Uterus (tissue), 4 donors: Measurements from ENCODE around the gene CCL19. TPM values are rescaled to one million over a fixed set of nuclear protein-coding genes. Genes with fewer than 3 reads are reported as not detected.
A peak's percentile ranks its signal among the peaks of the same experiment; 100 is the strongest.

Source experiments
- DNase-seq, 2 donors: peaks; one replicate each; pipeline ENCODE4 v3.0.0-alpha.2; 2019 to 2020
- H3K27ac ChIP-seq, 2 donors: fragments of 200-600 bp; sonication (generic); 1 replicate in 1 of 2; 2 replicates in 1 of 2; pipeline ENCODE4 v1.5.1; 2016 to 2018
- H3K27me3 ChIP-seq, 2 donors: fragments of 200-600 bp; sonication (generic); one replicate each; pipeline ENCODE4 v1.5.1; 2018 to 2019; ENCODE audit warnings: control low read depth in 1 of 2
- H3K36me3 ChIP-seq, 2 donors: fragments of 200-600 bp; sonication (generic); one replicate each; pipeline ENCODE4 v1.5.1; 2019; ENCODE audit warnings: control low read depth in 1 of 2
- H3K4me1 ChIP-seq, 2 donors: fragments of 200-600 bp; sonication (generic); one replicate each; pipeline ENCODE4 v1.5.1; 2018 to 2019; ENCODE audit warnings: control low read depth in 1 of 2
- H3K4me3 ChIP-seq, 2 donors: fragments of 200-600 bp; sonication (generic); 1 replicate in 1 of 2; 2 replicates in 1 of 2; pipeline ENCODE4 v1.5.1; 2018 to 2019; ENCODE audit warnings: mild to moderate bottlenecking in 1 of 2
- H3K9me3 ChIP-seq, 2 donors: fragments of 200-600 bp; sonication (generic); one replicate each; pipeline ENCODE4 v1.5.1; 2019; ENCODE audit warnings: control low read depth in 1 of 2
- CTCF ChIP-seq, 4 experiments: fragments of 200-600 bp in 2 of 4; fragments of 450-650 bp in 2 of 4; sonication (generic) in 2 of 4; IDR thresholded peaks; one replicate each; pipeline ENCODE4 v1.5.1; 2016 to 2019; ENCODE audit warnings: antibody characterized with exemption in 4 of 4, mild to moderate bottlenecking in 2 of 4, moderate library complexity in 1 of 4
- POLR2A ChIP-seq, 2 donors: fragments of 450-650 bp; IDR thresholded peaks; one replicate each; pipeline ENCODE4 v1.6.1; 2016; ENCODE audit warnings: antibody characterized with exemption in 2 of 2, mild to moderate bottlenecking in 1 of 2, moderate library complexity in 1 of 2
- intact Hi-C: fragments of 100-400 bp; cut with DNase I; formaldehyde crosslinking; loops from one replicate; pipeline ENCODE4 v1.15.1; 2023; ENCODE audit warnings: low total_unique reads
- total RNA-seq, 4 donors: library from RNA; depleted of rRNA in 3 of 4; stranded (reverse); fragments of >200 nt in 3 of 4; gene quantifications; one replicate each; pipeline versions ENCODE4 v1.1.0 to v1.2.4, GENCODE V29; 2014 to 2023
- donor health status: DM: yes; HTN: yes; CAD: no.

Gene CCL19
- total RNA-seq, 4 donors from 2014 or later: 0.55 to 1.3 TPM; not detected in 2

- intact Hi-C loops: no loop called here
- no peaks in the 10 kb centered on the region for H3K36me3 ChIP-seq
- TF ChIP-seq POLR2A (IDR thresholded peaks at IDR 0.05) (no peak), CTCF (IDR thresholded peaks at IDR 0.05) (no peak)
Measured at GRCh38 chr9:34716711-34717110, 25.6 kb upstream of the CCL19 start.

GRCh38 chr9:34715639-34716215 lies 24.7 kb upstream of the CCL19 start:
- no peak overlapping the region for H3K27ac ChIP-seq
- H3K4me1 ChIP-seq: no peaks in the 10 kb centered on the region
- no peak for DNase-seq
- TF ChIP-seq POLR2A (IDR thresholded peaks at IDR 0.05) (no peak), CTCF (IDR thresholded peaks at IDR 0.05) (no peak)
- H3K27me3 ChIP-seq: no peaks in the 10 kb centered on the region
- intact Hi-C loops: no loop called here
- H3K9me3 ChIP-seq: no peaks in the 10 kb centered on the region
- no peaks in the 10 kb centered on the region for H3K36me3 ChIP-seq
- no peak overlapping the region for H3K4me3 ChIP-seq

More at GRCh38 chr9:34716711-34717110, 25.6 kb upstream of the CCL19 start:
- Histone ChIP-seq H3K4me3 (no peak overlapping the region), H3K27ac (no peak overlapping the region), H3K4me1 (no peaks in the 10 kb centered on the region), H3K9me3 (no peaks in the 10 kb centered on the region), H3K27me3 (no peaks in the 10 kb centered on the region)
- DNase-seq: no peak

GRCh38 chr9:34714007-34714406 lies 22.9 kb upstream of the CCL19 start:
- intact Hi-C loops: no loop called here
- Histone ChIP-seq H3K9me3 (no peaks in the 10 kb centered on the region), H3K4me1 (no peaks in the 10 kb centered on the region), H3K27me3 (no peaks in the 10 kb centered on the region), H3K27ac (no peak overlapping the region), H3K36me3 (no peaks in the 10 kb centered on the region), H3K4me3 (no peak overlapping the region)
- no peak for DNase-seq
- no peak for TF ChIP-seq CTCF (IDR thresholded peaks at IDR 0.05)
- no peak for TF ChIP-seq POLR2A (IDR thresholded peaks at IDR 0.05)

- Histone ChIP-seq H3K4me1 (no peaks in the 10 kb centered on the region), H3K9me3 (no peaks in the 10 kb centered on the region), H3K27me3 (no peaks in the 10 kb centered on the region), H3K27ac (no peak overlapping the region), H3K4me3 (no peak overlapping the region), H3K36me3 (no peaks in the 10 kb centered on the region)
- TF ChIP-seq CTCF (IDR thresholded peaks at IDR 0.05) (no peak), POLR2A (IDR thresholded peaks at IDR 0.05) (no peak)
- DNase-seq: no peak
- intact Hi-C loops: no loop called here
Measured at GRCh38 chr9:34712140-34712539, 21.1 kb upstream of the CCL19 start.

GRCh38 chr9:34710023-34710422 lies 18.9 kb upstream of the CCL19 start, which contains the start of gene CCL21:
TSS of gene CCL21 (minus strand) at chr9:34710136. CDS start at chr9:34710066, 70 bp downstream.
- TF ChIP-seq CTCF (IDR thresholded peaks at IDR 0.05) (no peak), POLR2A (IDR thresholded peaks at IDR 0.05) (no peak)
- intact Hi-C loops: no loop called here
- DNase-seq: peak; percentile 29 to 40

More at GRCh38 chr9:34710023-34710422, 18.9 kb upstream of the CCL19 start, which contains the start of gene CCL21:
- Histone ChIP-seq H3K9me3 (no peaks in the 10 kb centered on the region), H3K27ac (no peak within 1 kb of the TSS), H3K36me3 (no peaks in the 10 kb centered on the region), H3K4me3 (no peak within 1 kb of the TSS), H3K4me1 (no peaks in the 10 kb centered on the region), H3K27me3 (no peaks in the 10 kb centered on the region)
